Stimulated activated CD4-positive, alpha-beta T cell treated with anti-CD3 and anti-CD28 coated beads, Interleukin-1b, Interleukin-23, amount 100 ng/mL, for 24 hours (primary cell): Measurements from ENCODE around the gene CYP1B1.
"Not testable (repeated sequence)": the region's sequence is repeated elsewhere in the genome, so short reads cannot be mapped to it uniquely, and the experiment has no call there.

ENCODE experiments used
- DNase-seq, 4 experiments: peaks; one replicate each; pipeline ENCODE4 v3.0.0-alpha.2; 2020; ENCODE audit warnings: low read depth in 4 of 4, low spot score in 1 of 4

CYP1B1 gene

GRCh38 chr2:38099099-38100028 is 23.4 kb upstream of the CYP1B1 start:
- DNase-seq: no peak

- DNase-seq: no peak
Observed at GRCh38 chr2:38098421-38099098, 22.6 kb upstream of the CYP1B1 start.

DNA sequence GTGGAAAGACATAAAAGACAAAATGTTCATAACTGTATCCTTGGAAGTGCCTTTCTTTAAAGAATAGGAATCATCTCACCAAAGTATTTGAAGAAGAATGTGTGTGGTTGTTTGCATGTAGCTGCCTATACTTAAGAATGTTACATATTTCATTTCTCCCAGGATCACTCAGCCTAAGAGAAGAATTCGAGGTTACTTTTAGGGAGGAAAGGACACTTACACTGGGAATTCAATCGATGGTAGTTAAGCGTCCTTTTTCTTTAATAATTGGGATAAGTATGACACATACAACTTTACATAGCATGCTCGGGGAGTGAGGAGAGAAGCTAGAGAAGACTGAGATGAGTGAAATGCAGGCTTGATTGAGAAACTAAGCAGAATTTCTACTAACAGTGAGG is 22.0 kb upstream of the CYP1B1 start:
- DNase-seq: no peak

- no peak for DNase-seq
Observed at GRCh38 chr2:38097258-38097987, 21.5 kb upstream of the CYP1B1 start.

DNA sequence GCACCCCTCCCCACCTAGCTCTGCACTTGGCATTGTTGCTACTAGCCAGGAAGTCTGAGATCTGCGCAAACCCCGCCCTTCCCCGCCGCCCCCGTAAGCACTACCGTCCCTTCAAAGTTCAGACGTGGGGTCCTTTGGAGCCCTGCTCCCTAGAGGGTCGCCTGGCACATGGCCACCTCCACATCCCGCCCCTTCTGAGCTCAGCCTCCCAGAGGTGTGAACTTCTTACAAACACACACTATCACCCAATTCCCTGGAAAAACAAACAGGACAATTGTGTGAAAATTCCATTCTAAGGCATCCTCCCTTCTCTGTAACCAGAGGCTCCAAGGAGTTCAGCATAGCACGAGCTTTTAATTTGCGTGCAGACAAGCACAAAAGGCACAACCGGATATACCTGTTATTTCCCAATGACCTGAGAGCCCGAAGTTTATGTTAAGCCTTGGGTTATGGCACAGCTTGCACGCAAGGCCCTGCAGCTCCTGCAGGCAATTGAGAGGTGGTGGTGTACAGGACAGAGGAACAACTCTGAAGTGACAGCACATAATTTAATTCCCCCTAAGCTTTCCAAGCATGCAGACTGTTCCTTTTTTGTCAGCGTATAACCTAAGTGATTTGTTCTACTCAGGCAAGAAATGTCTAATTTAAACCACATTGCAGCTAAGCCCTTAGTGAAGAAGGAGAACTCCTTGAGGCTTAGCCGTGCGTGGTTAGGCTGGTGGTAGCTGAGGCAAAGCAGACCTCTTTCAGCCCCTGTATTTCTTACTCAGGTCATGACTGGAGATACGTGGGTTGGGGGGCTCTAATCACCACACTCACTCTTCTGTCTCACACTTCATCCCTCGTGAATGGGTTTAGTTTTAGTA is 20.3 kb upstream of the CYP1B1 start:
- no peak for DNase-seq

GRCh38 chr2:38095079-38095995 is 19.4 kb upstream of the CYP1B1 start:
- DNase-seq: no peak

DNA sequence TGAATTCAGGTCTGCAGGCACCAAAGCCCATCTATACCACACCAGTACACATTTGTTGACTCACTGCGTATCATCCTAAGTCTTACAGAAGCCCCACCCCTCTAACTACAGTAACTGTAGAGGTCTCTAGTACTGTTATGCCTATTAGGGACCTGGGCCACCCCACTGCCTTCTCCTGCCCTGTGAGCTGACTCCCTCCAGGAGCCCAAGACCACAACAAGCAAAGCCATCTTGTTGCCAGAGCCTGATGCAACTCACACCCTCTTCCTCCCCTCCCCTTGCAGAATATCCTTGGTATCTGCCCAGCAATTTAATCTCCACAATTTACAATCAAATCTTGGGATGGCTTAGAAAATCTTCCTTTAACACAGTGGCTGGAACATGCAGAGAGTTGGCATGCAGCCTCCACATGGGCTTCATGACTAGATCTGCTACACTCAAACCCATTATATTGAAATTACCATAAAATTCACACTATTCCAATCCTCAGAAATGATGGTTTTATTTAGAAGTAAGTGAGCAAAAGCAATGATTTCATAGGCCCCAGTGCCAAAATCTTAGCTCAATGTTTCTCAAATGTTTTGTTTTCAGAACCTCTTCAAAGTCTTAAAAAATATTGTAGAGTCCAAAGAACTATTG is 17.7 kb upstream of the CYP1B1 start:
- no peak for DNase-seq

DNA sequence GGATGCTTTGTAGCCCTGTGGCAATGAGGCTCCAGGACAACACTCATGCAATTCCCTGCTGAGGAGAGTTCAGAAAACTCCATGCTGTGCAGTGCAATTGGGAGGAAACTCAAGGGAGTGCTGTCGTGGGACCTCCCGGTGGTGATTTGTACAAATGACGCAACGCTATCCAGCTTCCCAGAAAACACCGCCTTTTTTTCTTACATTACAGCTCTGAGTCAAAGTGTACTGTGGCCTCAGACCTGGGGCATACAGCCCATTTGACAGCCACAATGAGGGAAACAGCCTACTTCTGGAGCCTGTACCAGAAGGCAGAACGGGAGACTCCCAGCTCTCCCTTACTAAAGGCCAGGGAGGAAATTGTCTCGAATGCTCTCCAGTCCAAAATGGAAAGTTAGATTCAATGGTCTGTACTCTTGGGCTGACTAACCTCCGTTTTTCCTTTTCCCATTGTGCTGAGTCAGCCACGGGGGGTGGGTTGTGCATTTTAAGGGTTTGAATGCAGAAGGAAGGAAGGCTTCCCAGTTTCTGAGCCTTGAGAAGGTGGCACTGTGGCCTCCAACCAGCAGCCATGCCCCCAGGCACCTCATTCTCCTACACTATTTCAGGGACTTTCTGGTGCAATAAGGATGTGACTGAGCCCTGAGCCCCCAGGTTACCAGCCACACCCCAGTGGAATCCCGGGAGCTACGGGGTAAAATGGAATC is 16.4 kb upstream of the CYP1B1 start:
- no peak for DNase-seq

GRCh38 chr2:38091760-38092159 is 15.8 kb upstream of the CYP1B1 start:
- no peak for DNase-seq

GRCh38 chr2:38090928-38091327 is 15.0 kb upstream of the CYP1B1 start:
- DNase-seq: no peak

DNA sequence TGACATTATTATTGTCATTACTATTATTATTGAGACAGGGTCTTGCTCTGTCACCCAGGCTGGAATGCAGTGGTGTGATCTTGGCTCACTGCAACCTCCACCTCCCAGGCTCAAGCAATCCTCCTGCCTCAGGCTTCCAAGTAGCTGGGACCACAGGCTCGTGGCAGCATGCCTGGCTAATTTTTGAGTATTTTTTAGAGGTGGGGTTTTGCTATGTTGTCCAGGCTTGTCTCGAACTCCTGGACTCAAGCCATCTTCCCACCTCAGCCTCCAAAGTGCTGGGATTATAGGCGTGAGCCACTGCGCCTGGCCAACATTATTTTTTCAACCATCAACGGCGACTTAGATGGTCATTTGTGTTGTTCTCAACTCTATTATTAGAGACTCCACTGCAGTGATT is 14.3 kb upstream of the CYP1B1 start:
- DNase-seq: not testable (repeated sequence)

GRCh38 chr2:38085998-38086698 is 10.2 kb upstream of the CYP1B1 start:
- not testable (repeated sequence) for DNase-seq

- not testable (repeated sequence) for DNase-seq
Observed at GRCh38 chr2:38084556-38084955, 8.6 kb upstream of the CYP1B1 start.

GRCh38 chr2:38082727-38083126 is 6.8 kb upstream of the CYP1B1 start:
- not testable (repeated sequence) for DNase-seq

- no peak for DNase-seq
Observed at GRCh38 chr2:38080346-38080745, 4.4 kb upstream of the CYP1B1 start.

DNA sequence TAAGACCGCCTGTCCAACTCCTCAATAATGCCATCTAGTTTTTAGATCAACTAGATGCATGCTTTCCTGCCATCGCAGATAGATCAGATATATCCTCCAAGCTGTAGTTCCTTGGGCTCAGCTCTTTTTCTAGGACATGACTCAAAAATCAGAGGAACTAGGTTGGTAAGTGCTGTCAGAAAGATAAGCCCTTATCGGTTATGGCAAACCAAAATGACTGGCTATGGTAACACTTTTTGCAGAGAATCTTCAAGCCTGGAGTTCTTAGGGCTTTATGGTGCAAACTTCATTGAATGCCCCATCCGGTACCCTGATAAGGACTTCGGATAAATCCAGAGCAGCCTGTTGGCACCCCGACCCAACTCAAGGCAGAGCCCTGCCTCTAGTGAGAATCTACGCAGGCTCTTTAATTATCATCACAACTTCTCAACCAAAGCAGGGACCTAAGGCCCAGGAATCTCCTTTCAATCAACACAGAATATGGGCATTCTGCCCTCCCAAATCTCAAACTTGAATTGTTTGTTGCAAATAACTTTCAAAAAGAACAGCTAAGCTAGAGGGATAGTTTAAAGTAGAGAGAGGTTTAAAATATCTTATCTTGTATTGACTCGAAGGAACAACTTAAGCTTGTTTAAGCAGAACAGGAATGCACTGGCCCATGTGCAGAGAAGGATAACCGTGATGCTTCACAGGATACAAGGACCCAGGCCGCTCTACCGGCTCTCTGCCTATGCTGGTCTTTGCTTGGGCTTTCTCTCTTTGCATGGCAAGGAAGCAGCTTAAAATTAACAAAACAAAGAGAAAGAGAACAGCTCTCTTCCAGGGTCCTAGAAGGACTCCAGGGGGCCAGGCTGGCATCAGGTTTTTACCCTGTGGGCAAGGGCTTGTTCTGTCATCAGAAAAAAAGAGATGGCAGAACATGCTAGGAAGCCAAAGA is 3.4 kb upstream of the CYP1B1 start:
- DNase-seq: no peak

DNA sequence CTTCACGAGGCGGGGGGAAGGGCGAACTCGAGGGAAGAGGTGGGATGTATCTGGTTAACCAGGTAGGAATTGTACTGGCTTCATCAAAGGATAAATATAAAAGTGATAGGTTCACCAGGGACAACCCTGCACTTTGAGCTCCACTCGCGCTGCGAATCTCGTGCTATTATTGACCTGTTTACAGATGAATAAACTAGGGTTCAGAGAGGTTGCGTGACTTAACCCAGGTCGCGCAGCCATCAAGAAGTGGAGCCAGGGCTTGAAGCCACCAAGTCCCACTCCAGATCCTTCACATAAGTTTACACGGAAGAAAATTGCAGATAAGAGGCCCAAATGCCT is 1.4 kb upstream of the CYP1B1 start:
- no peak for DNase-seq
